Esophagus muscularis mucosa (tissue), 4 donors: ENCODE data around the gene FAM110A.

ENCODE experiments used
- EP300 ChIP-seq: sonication (generic); formaldehyde crosslinking; IDR thresholded peaks from one replicate; pipeline ENCODE4 v1.6.1; 2017; ENCODE audit warnings: antibody characterized with exemption
- POLR2A ChIP-seq: fragments of 450-650 bp; IDR thresholded peaks from one replicate; pipeline ENCODE4 v1.6.1; 2017; ENCODE audit warnings: antibody characterized with exemption, moderate library complexity, mild to moderate bottlenecking, low read depth
- POLR2AphosphoS5 ChIP-seq, 2 donors: sonication (generic); formaldehyde crosslinking; IDR thresholded peaks; one replicate each; pipeline ENCODE4 v1.6.1; 2017; ENCODE audit warnings: antibody characterized with exemption in 2 of 2
- TF ChIP-seq, protein P1 (sequence below), 3 experiments: fragments of 200-600 bp in 2 of 3; fragments of 450-650 bp in 1 of 3; sonication (generic) in 2 of 3; IDR thresholded peaks; one replicate each; pipeline ENCODE4 v1.5.1; 2017 to 2019; ENCODE audit warnings: antibody characterized with exemption in 3 of 3, mild to moderate bottlenecking in 2 of 3, moderate library complexity in 1 of 3

DNA sequence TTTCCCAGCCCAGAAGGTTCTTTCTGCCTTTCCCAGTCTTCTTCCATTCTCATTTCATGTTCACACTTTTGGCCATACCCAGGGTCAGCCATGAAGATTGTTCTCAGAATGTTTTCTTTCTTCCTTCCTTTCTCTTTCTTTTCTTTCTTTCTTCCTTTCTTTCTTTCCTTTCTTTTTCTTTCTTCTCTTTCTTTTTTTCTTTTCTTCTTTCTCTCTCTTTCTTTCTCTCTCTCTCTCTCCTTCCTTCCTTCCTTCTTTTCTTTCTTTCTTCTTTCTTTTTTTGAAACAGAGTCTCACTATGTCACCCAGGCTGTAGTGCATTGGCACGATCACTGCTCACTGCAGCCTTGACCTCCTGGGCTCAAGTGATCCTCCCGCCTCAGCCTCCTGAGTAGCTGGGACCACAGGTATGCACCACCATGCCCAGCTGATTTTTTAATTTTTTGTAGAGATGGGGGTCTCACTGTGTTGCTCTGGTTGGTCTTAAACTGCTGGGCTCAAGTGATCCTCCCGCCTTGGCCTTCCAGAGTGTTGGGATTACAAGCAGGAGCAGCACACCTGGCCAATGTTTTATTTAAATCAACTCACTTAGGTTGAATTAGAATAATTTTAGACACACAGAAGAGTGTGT is 13.1 kb upstream of the FAM110A start:
- no peak for TF ChIP-seq EP300
- TF ChIP-seq, protein P1, sequence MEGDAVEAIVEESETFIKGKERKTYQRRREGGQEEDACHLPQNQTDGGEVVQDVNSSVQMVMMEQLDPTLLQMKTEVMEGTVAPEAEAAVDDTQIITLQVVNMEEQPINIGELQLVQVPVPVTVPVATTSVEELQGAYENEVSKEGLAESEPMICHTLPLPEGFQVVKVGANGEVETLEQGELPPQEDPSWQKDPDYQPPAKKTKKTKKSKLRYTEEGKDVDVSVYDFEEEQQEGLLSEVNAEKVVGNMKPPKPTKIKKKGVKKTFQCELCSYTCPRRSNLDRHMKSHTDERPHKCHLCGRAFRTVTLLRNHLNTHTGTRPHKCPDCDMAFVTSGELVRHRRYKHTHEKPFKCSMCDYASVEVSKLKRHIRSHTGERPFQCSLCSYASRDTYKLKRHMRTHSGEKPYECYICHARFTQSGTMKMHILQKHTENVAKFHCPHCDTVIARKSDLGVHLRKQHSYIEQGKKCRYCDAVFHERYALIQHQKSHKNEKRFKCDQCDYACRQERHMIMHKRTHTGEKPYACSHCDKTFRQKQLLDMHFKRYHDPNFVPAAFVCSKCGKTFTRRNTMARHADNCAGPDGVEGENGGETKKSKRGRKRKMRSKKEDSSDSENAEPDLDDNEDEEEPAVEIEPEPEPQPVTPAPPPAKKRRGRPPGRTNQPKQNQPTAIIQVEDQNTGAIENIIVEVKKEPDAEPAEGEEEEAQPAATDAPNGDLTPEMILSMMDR (IDR thresholded peaks at IDR 0.05): no peak
- no peak for TF ChIP-seq POLR2AphosphoS5 (IDR thresholded peaks at IDR 0.05)
- TF ChIP-seq POLR2A: no peak
